ENCODE results near the gene NAA10.

NAA10 gene

DNA sequence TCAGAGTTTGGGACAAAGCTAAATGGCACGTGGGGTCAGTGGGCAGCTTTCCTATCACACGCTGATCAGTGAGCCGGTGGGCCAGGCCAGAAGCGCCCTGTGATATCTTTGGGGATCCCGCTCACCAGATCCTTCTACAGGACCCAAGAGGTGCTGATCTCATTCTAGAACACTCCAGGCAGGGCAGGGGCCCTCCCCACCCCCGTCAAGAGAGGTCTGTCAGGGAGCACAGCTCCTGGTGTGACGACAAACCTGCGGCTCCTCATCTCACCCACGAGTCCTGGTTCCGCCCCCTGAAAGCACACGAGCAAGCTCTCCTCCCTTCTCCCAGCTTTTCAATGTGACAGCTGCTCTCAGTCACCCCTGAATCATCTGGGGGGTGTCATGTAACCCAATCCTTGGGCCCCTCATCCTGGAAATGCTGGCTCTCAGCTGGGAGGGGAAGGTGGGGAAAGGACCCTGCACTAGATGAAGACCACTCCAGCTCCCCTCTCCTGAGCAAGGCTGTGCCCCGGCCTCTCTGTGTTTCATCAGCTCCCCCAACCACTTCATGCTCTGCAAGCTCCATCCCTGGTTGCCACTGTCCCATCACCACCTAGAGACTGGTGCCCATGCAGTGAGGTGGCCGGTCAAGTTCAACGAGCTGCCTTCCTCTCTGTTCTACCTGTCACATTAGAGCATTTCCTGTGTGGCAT lies 32.2 kb upstream of the NAA10 start:
- TF ChIP-seq, protein P1, sequence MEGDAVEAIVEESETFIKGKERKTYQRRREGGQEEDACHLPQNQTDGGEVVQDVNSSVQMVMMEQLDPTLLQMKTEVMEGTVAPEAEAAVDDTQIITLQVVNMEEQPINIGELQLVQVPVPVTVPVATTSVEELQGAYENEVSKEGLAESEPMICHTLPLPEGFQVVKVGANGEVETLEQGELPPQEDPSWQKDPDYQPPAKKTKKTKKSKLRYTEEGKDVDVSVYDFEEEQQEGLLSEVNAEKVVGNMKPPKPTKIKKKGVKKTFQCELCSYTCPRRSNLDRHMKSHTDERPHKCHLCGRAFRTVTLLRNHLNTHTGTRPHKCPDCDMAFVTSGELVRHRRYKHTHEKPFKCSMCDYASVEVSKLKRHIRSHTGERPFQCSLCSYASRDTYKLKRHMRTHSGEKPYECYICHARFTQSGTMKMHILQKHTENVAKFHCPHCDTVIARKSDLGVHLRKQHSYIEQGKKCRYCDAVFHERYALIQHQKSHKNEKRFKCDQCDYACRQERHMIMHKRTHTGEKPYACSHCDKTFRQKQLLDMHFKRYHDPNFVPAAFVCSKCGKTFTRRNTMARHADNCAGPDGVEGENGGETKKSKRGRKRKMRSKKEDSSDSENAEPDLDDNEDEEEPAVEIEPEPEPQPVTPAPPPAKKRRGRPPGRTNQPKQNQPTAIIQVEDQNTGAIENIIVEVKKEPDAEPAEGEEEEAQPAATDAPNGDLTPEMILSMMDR (IDR thresholded peaks at IDR 0.05; ENCODE audit: borderline replicate concordance, control extremely low read depth, extremely low read depth, insufficient read depth, missing control alignments), result no peak
- in situ Hi-C loops (cut with MboI; ENCODE audit: low sequenced_read_pairs, unreplicated experiment), result no loop called here
- no peak for DNase-seq (ENCODE audit: low spot score)

GRCh38 chrX:153966283-153966688 lies 31.4 kb upstream of the NAA10 start:
- no peak for DNase-seq (ENCODE audit: low spot score)
- TF ChIP-seq, protein P1 (IDR thresholded peaks at IDR 0.05; ENCODE audit: borderline replicate concordance, control extremely low read depth, extremely low read depth, insufficient read depth, missing control alignments), result no peak
- in situ Hi-C loops (cut with MboI; ENCODE audit: low sequenced_read_pairs, unreplicated experiment), result no loop called here

DNA sequence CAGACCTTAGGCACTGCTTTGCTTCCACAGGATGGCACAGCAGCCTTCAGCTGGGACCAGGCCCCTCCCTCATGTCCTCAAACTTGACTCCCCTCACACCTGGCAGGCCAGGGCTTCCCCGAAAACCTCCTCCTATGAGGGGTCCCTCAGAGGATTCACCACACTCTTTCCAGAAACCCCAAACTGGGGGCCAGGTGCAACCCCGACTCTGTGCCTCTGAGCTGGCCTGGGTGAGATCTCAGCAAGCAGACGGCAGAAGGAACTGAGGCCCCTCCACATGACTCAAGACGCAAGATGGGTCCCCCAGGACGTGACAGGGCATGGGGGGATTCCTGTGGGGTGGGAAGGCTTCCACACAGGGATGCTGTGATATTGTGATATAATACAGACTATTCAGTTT lies 30.6 kb upstream of the NAA10 start:
- in situ Hi-C loops (cut with MboI; ENCODE audit: low sequenced_read_pairs, unreplicated experiment), result no loop called here
- TF ChIP-seq, protein P1 (IDR thresholded peaks at IDR 0.05; ENCODE audit: borderline replicate concordance, control extremely low read depth, extremely low read depth, insufficient read depth, missing control alignments), result no peak

DNA sequence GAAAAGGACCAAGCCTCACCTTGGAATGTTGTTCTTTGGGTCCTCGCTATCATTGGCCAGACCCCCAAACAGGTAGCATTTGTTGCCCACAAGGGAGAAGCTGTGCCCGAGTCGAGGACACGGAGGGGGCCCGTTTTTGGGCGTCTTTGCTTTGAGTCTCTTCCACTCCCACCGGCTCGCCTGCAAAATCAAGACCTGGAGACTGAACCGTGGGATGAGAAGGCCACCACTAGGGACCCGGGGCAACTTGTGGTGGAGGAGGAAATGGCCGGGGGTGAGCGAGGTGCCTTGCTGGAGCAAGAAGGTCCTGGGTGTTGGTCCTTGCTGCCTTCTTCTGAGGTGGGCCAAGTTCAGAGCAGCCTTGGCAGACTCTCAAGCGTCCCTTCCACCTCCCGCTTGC lies 29.3 kb upstream of the NAA10 start:
- in situ Hi-C loops (cut with MboI; ENCODE audit: low sequenced_read_pairs, unreplicated experiment), result no loop called here
- DNase-seq (ENCODE audit: low spot score), result no peak
- TF ChIP-seq, protein P1 (IDR thresholded peaks at IDR 0.05; ENCODE audit: borderline replicate concordance, control extremely low read depth, extremely low read depth, insufficient read depth, missing control alignments), result no peak

More for the DNA sequence above, 30.6 kb upstream of the NAA10 start:
- no peak for DNase-seq (ENCODE audit: low spot score)

DNA sequence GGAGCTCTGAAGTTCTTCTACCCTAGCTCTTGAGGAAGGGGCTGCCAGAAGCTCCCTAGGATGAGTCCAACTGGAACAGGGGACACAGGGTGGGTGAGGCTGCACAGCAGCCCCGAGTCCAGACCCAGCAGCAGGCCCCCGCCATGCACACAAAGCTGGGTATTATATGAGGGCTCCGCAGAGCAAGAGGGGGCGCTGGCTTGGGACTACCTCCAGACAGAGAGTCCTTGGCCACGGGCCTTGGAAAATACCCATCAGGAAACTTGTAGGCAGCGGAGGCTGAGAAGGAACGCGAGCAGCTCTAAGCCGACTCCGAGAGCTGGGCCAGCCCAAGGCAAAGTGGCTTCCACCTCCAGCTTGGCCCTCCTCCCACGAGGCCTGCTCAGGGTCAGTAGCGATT lies 28.7 kb upstream of the NAA10 start:
- DNase-seq (ENCODE audit: low spot score), result no peak
- TF ChIP-seq, protein P1 (IDR thresholded peaks at IDR 0.05; ENCODE audit: borderline replicate concordance, control extremely low read depth, extremely low read depth, insufficient read depth, missing control alignments), result no peak
- in situ Hi-C loops (cut with MboI; ENCODE audit: low sequenced_read_pairs, unreplicated experiment), result no loop called here

DNA sequence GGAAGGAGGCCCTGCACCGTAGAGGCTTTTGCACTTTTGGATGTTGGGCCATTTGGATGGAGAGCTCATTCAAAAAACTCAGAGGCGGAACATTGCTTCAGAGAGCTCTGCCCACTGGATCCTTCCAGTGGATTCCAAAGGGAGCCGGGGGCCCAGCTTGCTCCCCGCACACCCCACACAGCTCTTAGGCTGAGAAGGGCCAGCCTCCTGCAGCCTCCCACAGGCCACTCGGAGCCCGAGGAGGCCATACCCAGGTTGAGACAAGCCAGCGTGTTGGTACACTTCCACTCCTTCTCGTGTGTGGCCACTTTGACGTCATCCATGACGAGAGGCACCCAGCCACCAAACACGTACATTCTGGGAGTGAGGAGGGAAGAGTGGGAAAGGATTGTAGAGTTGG lies 26.5 kb upstream of the NAA10 start:
- TF ChIP-seq, protein P1 (IDR thresholded peaks at IDR 0.05; ENCODE audit: borderline replicate concordance, control extremely low read depth, extremely low read depth, insufficient read depth, missing control alignments), result no peak
- in situ Hi-C loops (cut with MboI; ENCODE audit: low sequenced_read_pairs, unreplicated experiment), result no loop called here
- DNase-seq (ENCODE audit: low spot score), result no peak

Measured in GM13976 (cell line).